Measurements from ENCODE around the gene CRTC3. TPM values are rescaled to one million over a fixed set of nuclear protein-coding genes. Genes with fewer than 3 reads are reported as not detected.

Gene CRTC3
- polyA plus RNA-seq, 1 donor, result 28.5 TPM

Other genes starting within 250 kb of the CRTC3 start
- gene ZNF774, start 177.6 kb upstream of the CRTC3 start, polyA plus RNA-seq, result 6.0 TPM
- gene IQGAP1, start 141.7 kb upstream of the CRTC3 start, polyA plus RNA-seq, result 90.9 TPM
- gene BLM, start 187.4 kb downstream of the CRTC3 start, polyA plus RNA-seq, result 4.2 TPM

Data from large intestine (tissue), 1 donor.